ENCODE measurements around the gene NELFA. TPM values are rescaled to one million over a fixed set of nuclear protein-coding genes. Genes with fewer than 3 reads are reported as not detected.

NELFA gene
- total RNA-seq, 2 donors from 2014 or later, result 44.8 to 53.8 TPM

DNA sequence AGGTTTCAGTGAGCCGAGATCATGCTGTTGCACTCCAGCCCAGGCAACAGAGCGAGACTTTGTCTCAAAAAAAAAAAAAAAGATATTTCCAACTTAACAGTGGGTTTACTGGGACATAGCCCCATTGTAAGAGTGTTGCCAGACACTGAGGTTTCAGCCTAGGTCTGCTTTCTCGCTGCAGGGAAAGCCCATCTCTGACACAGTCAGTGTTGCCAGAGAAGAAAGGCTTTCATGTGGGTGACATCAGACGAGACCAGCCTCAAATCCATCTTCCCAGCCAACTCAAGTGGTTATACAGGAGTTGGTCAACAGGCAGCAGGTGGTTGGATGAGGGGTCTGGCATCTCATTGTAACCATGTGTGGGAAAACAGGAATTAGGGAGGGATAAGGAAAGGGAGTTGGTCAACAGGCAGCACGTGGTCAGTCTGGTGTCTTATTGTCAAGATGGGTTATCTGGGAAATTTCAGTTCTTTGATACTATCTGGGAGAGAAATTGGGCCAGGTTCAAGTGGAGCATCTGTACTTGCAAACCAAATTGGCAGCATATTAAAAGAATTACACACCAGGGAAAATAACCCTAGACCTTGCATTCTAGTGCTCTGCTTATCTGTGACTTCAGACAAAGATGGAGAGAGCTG lies 41.1 kb downstream of the NELFA start:
- no peak for DNase-seq (ENCODE audit: low spot score in 2 of 2)
- Mint-ChIP-seq H3K36me3 (peaks cover 32 to 58% of the 10 kb centered on the region in 2 donors), H3K27ac (peak overlapping the region; percentile 26 to 94), H3K9me3 (no peaks in the 10 kb centered on the region)
- peak; percentile 57 to 68 for ATAC-seq

- Mint-ChIP-seq H3K27ac (no peak overlapping the region), H3K36me3 (peaks cover 41 to 73% of the 10 kb centered on the region in 2 donors), H3K9me3 (no peaks in the 10 kb centered on the region)
- no peak for DNase-seq (ENCODE audit: low spot score in 2 of 2)
- no peak for ATAC-seq
Observed at GRCh38 chr4:1964971-1965370, 43.8 kb downstream of the NELFA start.

DNA sequence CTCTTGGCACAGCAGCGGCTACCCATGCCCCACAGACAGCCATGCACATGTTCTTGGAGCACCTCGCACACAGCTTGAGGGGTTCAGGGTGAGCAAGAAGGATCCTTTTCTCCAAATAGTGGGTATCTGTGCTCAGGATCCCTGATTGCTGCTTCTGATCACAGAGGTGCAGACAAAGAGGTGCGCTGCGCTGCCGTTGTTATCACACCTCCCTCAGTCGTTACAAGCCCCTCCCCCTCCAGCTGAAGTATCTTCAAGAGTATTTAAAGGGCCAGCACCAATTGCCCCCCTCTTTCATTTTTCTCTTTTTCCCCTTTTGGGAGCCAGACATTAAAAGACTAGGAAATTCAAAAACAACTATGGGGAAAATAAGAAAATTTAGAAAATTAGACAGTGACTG lies 44.3 kb downstream of the NELFA start:
- H3K27ac Mint-ChIP-seq, result no peak overlapping the region

DNA sequence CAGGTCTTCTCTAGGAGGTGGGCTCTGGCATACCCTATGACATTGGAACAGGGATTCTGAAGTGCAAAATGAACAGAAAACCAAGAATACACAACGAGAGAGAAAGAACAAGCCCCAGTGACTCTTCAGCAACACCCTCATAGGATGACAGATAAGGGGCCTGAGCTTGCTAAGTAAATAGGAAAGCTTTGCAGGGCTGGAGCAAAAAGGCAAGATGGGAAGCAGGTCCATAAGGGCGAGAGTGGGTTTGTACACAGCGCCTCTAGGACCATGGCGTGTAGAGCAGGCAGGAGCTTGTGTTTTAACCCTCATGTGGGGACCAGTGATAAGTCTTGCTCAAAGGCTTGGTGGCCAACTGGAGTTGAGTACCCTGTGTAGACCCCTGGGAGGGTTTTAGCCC lies 45.8 kb downstream of the NELFA start:
- peak overlapping the region; percentile 14 to 45 for H3K27ac Mint-ChIP-seq
- no peaks in the 10 kb centered on the region for H3K9me3 Mint-ChIP-seq
- no peak for DNase-seq (ENCODE audit: low spot score in 2 of 2)
- no peak for ATAC-seq
- peaks cover 51 to 81% of the 10 kb centered on the region in 2 donors for H3K36me3 Mint-ChIP-seq

More for the DNA sequence above, 44.3 kb downstream of the NELFA start:
- Mint-ChIP-seq H3K36me3 (peaks cover 42 to 75% of the 10 kb centered on the region in 2 donors), H3K9me3 (no peaks in the 10 kb centered on the region)
- ATAC-seq, result no peak
- no peak for DNase-seq (ENCODE audit: low spot score in 2 of 2)

- H3K27ac Mint-ChIP-seq, result peak overlapping the region in 1 of 2 donors; percentile 17
- H3K36me3 Mint-ChIP-seq, result peaks cover 51 to 78% of the 10 kb centered on the region in 2 donors
- ATAC-seq, result no peak
- DNase-seq (ENCODE audit: low spot score in 2 of 2), result no peak
- no peaks in the 10 kb centered on the region for H3K9me3 Mint-ChIP-seq
Observed at GRCh38 chr4:1961563-1961962, 47.2 kb downstream of the NELFA start.

DNA sequence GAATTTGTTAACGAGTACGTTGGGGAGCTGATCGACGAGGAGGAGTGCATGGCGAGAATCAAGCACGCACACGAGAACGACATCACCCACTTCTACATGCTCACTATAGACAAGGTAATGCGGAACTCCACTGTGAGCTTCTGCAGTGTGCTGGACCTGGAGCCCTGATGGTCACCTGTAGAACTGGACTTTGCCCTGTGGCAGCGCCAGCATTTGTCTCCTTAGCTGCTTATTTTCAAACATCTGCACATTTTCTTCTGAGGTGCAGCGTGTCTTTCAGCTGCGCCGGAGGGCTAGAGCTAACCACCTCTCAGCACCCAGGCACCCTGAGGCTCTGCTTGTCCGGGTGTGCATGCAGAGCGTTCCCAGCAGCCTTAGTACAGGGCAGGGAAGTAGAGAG lies 47.7 kb downstream of the NELFA start:
- ATAC-seq, result no peak
- Mint-ChIP-seq H3K36me3 (peaks cover 53 to 75% of the 10 kb centered on the region in 2 donors), H3K27ac (peak overlapping the region in 1 of 2 donors; percentile 17), H3K9me3 (no peaks in the 10 kb centered on the region)
- DNase-seq (ENCODE audit: low spot score in 2 of 2), result no peak

GRCh38 chr4:1960170-1960825 lies 48.5 kb downstream of the NELFA start:
- DNase-seq (ENCODE audit: low spot score in 2 of 2) (no peak), ATAC-seq (peak in 1 of 2 donors; percentile 20)
- H3K36me3 Mint-ChIP-seq, result peaks cover 49 to 75% of the 10 kb centered on the region in 2 donors

DNA sequence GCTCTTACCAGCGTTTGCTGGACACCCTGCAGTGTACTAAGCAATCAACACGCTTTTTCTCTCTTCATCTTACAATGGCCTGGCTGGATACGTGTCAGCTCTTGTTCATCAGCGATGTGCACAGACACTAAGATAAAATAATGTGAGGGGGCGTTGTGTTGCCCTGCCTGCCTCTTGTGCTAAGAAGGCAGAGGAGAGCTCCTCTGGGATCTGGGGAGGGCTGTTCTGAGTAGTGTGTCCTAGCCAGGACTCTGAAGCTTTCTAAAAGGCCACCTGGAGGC lies 49.7 kb downstream of the NELFA start:
- Mint-ChIP-seq H3K36me3 (peaks cover 55 to 67% of the 10 kb centered on the region in 2 donors), H3K27ac (peak overlapping the region in 1 of 2 donors; percentile 55), H3K9me3 (no peaks in the 10 kb centered on the region)
- DNase-seq (ENCODE audit: low spot score in 2 of 2), result no peak
- no peak for ATAC-seq

More at GRCh38 chr4:1960170-1960825, 48.5 kb downstream of the NELFA start:
- H3K9me3 Mint-ChIP-seq, result no peaks in the 10 kb centered on the region
- H3K27ac Mint-ChIP-seq, result peak overlapping the region in 1 of 2 donors; percentile 24

- Mint-ChIP-seq H3K36me3 (peaks cover 49 to 61% of the 10 kb centered on the region in 2 donors), H3K9me3 (no peaks in the 10 kb centered on the region), H3K27ac (peak overlapping the region; percentile 55)
- DNase-seq (ENCODE audit: low spot score in 2 of 2) (no peak), ATAC-seq (no peak)
Observed at GRCh38 chr4:1958276-1959103, 50.3 kb downstream of the NELFA start.

- Mint-ChIP-seq H3K27ac (peak overlapping the region; percentile 5 to 63), H3K9me3 (no peaks in the 10 kb centered on the region), H3K36me3 (peaks cover 42 to 43% of the 10 kb centered on the region in 2 donors)
- DNase-seq (ENCODE audit: low spot score in 2 of 2) (no peak), ATAC-seq (no peak)
Observed at GRCh38 chr4:1956631-1957030, 52.1 kb downstream of the NELFA start.

- H3K36me3 Mint-ChIP-seq, result peaks cover 25 to 28% of the 10 kb centered on the region in 2 donors
- no peak overlapping the region for H3K27ac Mint-ChIP-seq
- DNase-seq (ENCODE audit: low spot score in 2 of 2), result no peak
Observed at GRCh38 chr4:1953335-1953734, 55.4 kb downstream of the NELFA start.

DNA sequence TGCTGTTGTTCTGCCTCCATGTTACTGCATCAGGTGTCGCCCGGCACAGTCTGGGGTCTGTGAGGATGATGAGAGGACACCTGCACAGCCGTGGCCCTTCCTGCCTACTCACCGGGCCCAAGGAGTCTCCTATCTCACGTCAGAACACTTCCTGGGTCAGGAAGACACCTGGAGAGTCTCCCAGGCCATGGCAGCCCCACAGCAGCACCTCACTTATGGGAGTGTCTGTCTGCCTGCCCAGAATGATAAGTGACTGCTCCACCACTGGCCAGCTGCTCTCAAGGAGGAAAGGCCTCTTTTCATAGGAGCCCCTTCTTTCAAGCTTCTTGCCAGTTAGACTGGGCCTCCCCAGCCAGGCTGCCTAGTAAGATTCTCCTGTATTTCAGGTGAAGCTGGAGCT lies 56.1 kb downstream of the NELFA start:
- Mint-ChIP-seq H3K36me3 (peaks cover 19 to 22% of the 10 kb centered on the region in 2 donors), H3K27ac (peak overlapping the region in 1 of 2 donors; percentile 14), H3K9me3 (no peaks in the 10 kb centered on the region)
- DNase-seq (ENCODE audit: low spot score in 2 of 2) (no peak), ATAC-seq (peak in 1 of 2 donors; percentile 12)

More at GRCh38 chr4:1953335-1953734, 55.4 kb downstream of the NELFA start:
- no peak for ATAC-seq
- H3K9me3 Mint-ChIP-seq, result no peaks in the 10 kb centered on the region

DNA sequence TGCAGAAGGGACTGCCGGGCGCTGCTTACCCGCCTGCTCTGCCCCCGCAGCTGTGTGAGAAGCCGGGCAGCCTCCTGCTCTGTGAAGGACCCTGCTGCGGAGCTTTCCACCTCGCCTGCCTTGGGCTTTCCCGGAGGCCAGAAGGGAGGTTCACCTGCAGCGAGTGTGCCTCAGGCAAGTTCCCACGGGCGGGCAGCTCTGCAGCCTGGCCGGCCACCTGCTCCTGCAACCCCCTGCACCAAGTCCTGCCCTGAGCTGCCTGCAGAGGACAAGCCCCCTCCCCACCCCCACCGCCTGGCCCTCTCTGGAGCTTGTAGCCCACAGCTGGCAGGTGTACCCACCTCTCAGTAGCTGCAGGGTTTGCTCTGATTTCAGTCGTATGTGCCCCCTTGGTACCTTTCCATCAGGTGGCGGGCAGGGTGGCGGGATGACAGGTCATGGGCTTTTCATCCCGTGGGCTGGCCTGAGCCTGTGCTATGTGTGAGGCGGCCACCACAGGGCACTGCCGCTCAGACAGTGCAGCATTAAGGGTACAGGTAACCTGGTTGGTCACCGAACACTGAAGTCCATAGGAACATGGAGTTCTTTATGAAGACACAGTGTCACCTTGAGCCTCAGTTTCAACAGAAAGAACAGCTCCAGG lies 56.6 kb downstream of the NELFA start:
- DNase-seq (ENCODE audit: low spot score in 2 of 2) (no peak), ATAC-seq (peak in 1 of 2 donors; percentile 14)
- peaks cover 18 to 21% of the 10 kb centered on the region in 2 donors for H3K36me3 Mint-ChIP-seq

GRCh38 chr4:1950369-1950768 lies 58.4 kb downstream of the NELFA start:
- Mint-ChIP-seq H3K9me3 (no peaks in the 10 kb centered on the region), H3K36me3 (peaks cover 12 to 13% of the 10 kb centered on the region in 2 donors), H3K27ac (no peak overlapping the region)

More for the DNA sequence above, 56.6 kb downstream of the NELFA start:
- peak overlapping the region in 1 of 2 donors; percentile 14 for H3K27ac Mint-ChIP-seq
- no peaks in the 10 kb centered on the region for H3K9me3 Mint-ChIP-seq

DNA sequence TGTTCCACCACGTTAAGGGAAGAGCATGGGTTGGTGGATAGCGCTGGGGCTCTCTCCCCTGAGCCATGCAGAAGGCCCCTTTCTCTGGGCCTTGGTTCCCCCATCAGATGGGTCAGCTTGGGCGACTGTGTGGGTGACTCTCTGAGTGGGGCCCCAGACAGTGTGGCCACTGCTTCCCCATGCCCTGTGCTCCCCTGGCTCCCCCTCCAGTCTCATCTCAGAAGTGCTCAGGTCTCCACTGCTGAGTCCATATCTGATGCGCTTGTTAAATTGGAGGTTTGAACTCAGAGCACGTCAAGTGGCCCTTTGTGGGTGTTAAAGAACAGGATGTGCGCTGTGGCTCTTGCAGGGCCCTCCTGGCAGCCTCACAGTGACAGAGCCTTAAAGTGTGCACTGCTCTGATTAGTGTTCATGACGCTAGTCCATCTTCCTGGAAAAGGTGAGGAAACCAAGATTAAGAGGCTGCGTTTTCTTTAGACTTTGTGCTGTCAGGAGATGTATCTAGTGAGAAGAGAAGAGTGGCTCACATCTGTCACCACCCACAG lies 59.8 kb downstream of the NELFA start:
- peaks cover 0 to 10% of the 10 kb centered on the region in 2 donors for H3K36me3 Mint-ChIP-seq
- ATAC-seq (peak in 1 of 2 donors; percentile 21), DNase-seq (ENCODE audit: low spot score in 2 of 2) (no peak)
- no peaks in the 10 kb centered on the region for H3K9me3 Mint-ChIP-seq
- no peak overlapping the region for H3K27ac Mint-ChIP-seq

More at GRCh38 chr4:1950369-1950768, 58.4 kb downstream of the NELFA start:
- no peak for ATAC-seq
- no peak for DNase-seq (ENCODE audit: low spot score in 2 of 2)

DNA sequence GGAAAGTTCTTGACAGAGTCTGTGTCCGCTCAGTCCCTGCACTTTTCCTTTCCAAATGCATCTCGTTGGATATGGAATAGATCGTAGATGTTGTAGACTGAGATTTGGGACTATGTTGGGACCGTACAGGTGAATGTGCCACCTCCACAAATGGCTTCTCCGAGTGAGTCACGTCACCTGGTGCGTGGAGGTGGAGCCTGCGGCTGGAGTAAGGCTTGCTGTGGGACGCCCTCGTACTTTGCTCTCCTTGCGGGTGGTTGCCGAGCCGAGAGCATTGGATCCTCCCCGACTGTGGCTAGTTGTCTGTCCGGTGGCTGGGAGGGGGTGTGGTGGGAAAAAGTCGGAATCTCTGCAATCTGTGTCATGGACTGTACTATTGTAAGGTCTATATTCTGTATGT lies 60.5 kb downstream of the NELFA start:
- ATAC-seq (no peak), DNase-seq (ENCODE audit: low spot score in 2 of 2) (no peak)
- no peaks in the 10 kb centered on the region for H3K9me3 Mint-ChIP-seq
- peaks cover 0 to 16% of the 10 kb centered on the region in 2 donors for H3K36me3 Mint-ChIP-seq
- H3K27ac Mint-ChIP-seq, result peak overlapping the region in 1 of 2 donors; percentile 52
